HCT116 (cell line): ENCODE measurements around the gene MYCN. TPM values are rescaled to one million over a fixed set of nuclear protein-coding genes. Genes with fewer than 3 reads are reported as not detected.

ENCODE experiments used
- ATAC-seq: fragments of 200-7000 bp; cut with Tn5 transposase; 2 replicates; pipeline ENCODE4 v1.9.1; 2020; ENCODE audit warnings: mild to moderate bottlenecking, moderate library complexity
- BruUV-seq: library from RNA; stranded (reverse); fragments of 400-500 nt; replicated peaks from 2 replicates; lab custom pipeline; 2021; lab: Mats Ljungman, UMichigan
- CTCF ChIA-PET: fragments of 300-600 bp; sonication (Branson Sonifier 250); formaldehyde crosslinking; loops from one replicate; lab custom pipeline; 2021; ENCODE audit warnings: antibody characterized with exemption; lab: Charles Lee
- POLR2A ChIA-PET: fragments of 300-600, 350-600 bp; sonication (Branson Sonifier 250); formaldehyde crosslinking; loops from one replicate; lab custom pipeline; 2021; ENCODE audit warnings: antibody characterized with exemption; lab: Charles Lee
- RAD21 ChIA-PET, 2 experiments: fragments of 300-600 bp; sonication (Branson Sonifier 250); formaldehyde crosslinking; loops; one replicate each; lab custom pipeline; 2023; ENCODE audit warnings: low total read pairs in 2 of 2; ENCODE audit not compliant: uncharacterized antibody in 2 of 2, unreplicated experiment in 2 of 2, low non-redundant PET in 1 of 2; lab: Charles Lee
- DNase-seq: peaks from one replicate; pipeline ENCODE4 v3.0.0-alpha.2; 2010; ENCODE audit warnings: low read depth, low spot score
- H2AFZ ChIP-seq: fragments of 200-600 bp; shearing (Covaris generic), sonication (generic); 2 replicates; pipeline ENCODE4 v1.6.1; 2017; ENCODE audit warnings: low read depth, mixed run types, mixed read lengths, antibody characterized with exemption, low read length; ENCODE audit not compliant: poor library complexity, severe bottlenecking
- H3K27ac ChIP-seq: 2 replicates; pipeline ENCODE4 v1.5.1; 2012; ENCODE audit warnings: low read depth, low read length
- H3K27me3 ChIP-seq: fragments of 200-600 bp; sonication (generic); 2 replicates; pipeline ENCODE4 v1.6.1; 2016; ENCODE audit warnings: mixed run types, low read length, mixed read lengths; ENCODE audit not compliant: insufficient read depth
- H3K36me3 ChIP-seq, 2 experiments: fragments of 200-500 bp in 1 of 2; fragments of 200-600 bp in 1 of 2; sonication (Bioruptor generic) in 1 of 2; sonication (generic) in 1 of 2; 2 replicates each; pipeline versions ENCODE4 v1.5.1 to v1.6.1; 2014 to 2016; ENCODE audit warnings: low read length in 2 of 2, inconsistent platforms in 1 of 2, mixed read lengths in 1 of 2, mixed run types in 1 of 2; ENCODE audit not compliant: insufficient read depth in 2 of 2, control insufficient read depth in 1 of 2
- H3K4me1 ChIP-seq, 2 experiments: fragments of 200-600 bp in 1 of 2; sonication (generic) in 1 of 2; 2 replicates each; pipeline versions ENCODE4 v1.5.1 to v1.6.1; 2012 to 2017; ENCODE audit warnings: low read length in 2 of 2, inconsistent platforms in 1 of 2, mild to moderate bottlenecking in 1 of 2, mixed read lengths in 1 of 2, mixed run types in 1 of 2, moderate library complexity in 1 of 2; ENCODE audit not compliant: insufficient read depth in 2 of 2, control insufficient read depth in 1 of 2
- H3K4me2 ChIP-seq: fragments of 200-600 bp; sonication (generic); 2 replicates; pipeline ENCODE4 v1.6.1; 2017; ENCODE audit warnings: mixed run types, low read length, mixed read lengths
- H3K4me3 ChIP-seq, 2 experiments: fragments of 200-600 bp in 1 of 2; sonication (generic) in 1 of 2; replicated peaks in 1 of 2; 2 replicates each; pipeline ENCODE4 v1.5.1; 2011 to 2016; ENCODE audit warnings: low read length in 2 of 2, control low read depth in 1 of 2, low read depth in 1 of 2, mild to moderate bottlenecking in 1 of 2, mixed read lengths in 1 of 2, mixed run types in 1 of 2
- H3K79me2 ChIP-seq: fragments of 200-600 bp; sonication (generic); 2 replicates; pipeline ENCODE4 v1.6.1; 2017; ENCODE audit warnings: mild to moderate bottlenecking, mixed run types, low read length, moderate library complexity, mixed read lengths; ENCODE audit not compliant: insufficient read depth
- H3K9ac ChIP-seq: fragments of 200-600 bp; sonication (generic); 2 replicates; pipeline ENCODE4 v1.6.1; 2016; ENCODE audit warnings: low read length, mixed read lengths
- H3K9me2 ChIP-seq: fragments of 200-600 bp; sonication (generic), shearing (Covaris generic); 2 replicates; pipeline ENCODE4 v1.6.1; 2017; ENCODE audit warnings: mixed run types, mild to moderate bottlenecking, moderate library complexity; ENCODE audit not compliant: insufficient read depth
- H3K9me3 ChIP-seq, 2 experiments: fragments of 200-500 bp in 1 of 2; fragments of 200-600 bp in 1 of 2; sonication (Bioruptor generic) in 1 of 2; sonication (generic) in 1 of 2; 2 replicates each; pipeline ENCODE4 v1.6.1; 2014 to 2017; ENCODE audit warnings: low read length in 2 of 2, mixed read lengths in 2 of 2, inconsistent platforms in 1 of 2, low read depth in 1 of 2, mild to moderate bottlenecking in 1 of 2, mixed run types in 1 of 2, moderate library complexity in 1 of 2; ENCODE audit not compliant: control insufficient read depth in 1 of 2, insufficient read depth in 1 of 2
- H4K20me1 ChIP-seq: fragments of 200-600 bp; sonication (generic), shearing (Covaris generic); 2 replicates; pipeline ENCODE4 v1.6.1; 2017; ENCODE audit warnings: mixed run types, mild to moderate bottlenecking, moderate library complexity; ENCODE audit not compliant: insufficient read depth
- CBX3 ChIP-seq: IDR thresholded peaks from 2 replicates; pipeline ENCODE4 v1.6.1; 2012; ENCODE audit warnings: low read depth
- CEBPB ChIP-seq: IDR thresholded peaks from 2 replicates; pipeline ENCODE4 v1.6.1; 2012; ENCODE audit warnings: low read depth
- CTCF ChIP-seq, 3 experiments: fragments of 200-600 bp in 1 of 3; sonication (generic) in 1 of 3; IDR thresholded peaks in 2 of 3; conservative IDR thresholded peaks in 1 of 3; 2 replicates each; pipeline ENCODE4 v1.5.1; 2012 to 2017; ENCODE audit warnings: low read depth in 2 of 3, low read length in 2 of 3, antibody characterized with exemption in 1 of 3, borderline replicate concordance in 1 of 3, control low read depth in 1 of 3, mild to moderate bottlenecking in 1 of 3, mixed read lengths in 1 of 3, mixed run types in 1 of 3, moderate library complexity in 1 of 3; ENCODE audit not compliant: insufficient read depth in 1 of 3
- EZH2 ChIP-seq: fragments of 200-600 bp; sonication (generic); IDR thresholded peaks from 2 replicates; pipeline ENCODE4 v1.6.1; 2017; ENCODE audit warnings: antibody characterized with exemption, mixed run types
- EZH2phosphoT487 ChIP-seq: fragments of 200-600 bp; IDR thresholded peaks from 2 replicates; pipeline ENCODE4 v1.6.1; 2018; ENCODE audit warnings: antibody characterized with exemption, borderline replicate concordance
- FOSL1 ChIP-seq: IDR thresholded peaks from 2 replicates; pipeline ENCODE4 v1.6.1; 2012; ENCODE audit warnings: low read depth
- JUND ChIP-seq: IDR thresholded peaks from 2 replicates; pipeline ENCODE4 v1.6.1; 2012
- MAX ChIP-seq: IDR thresholded peaks from 2 replicates; pipeline ENCODE4 v1.6.1; 2012
- REST ChIP-seq: IDR thresholded peaks from 2 replicates; pipeline ENCODE4 v1.6.1; 2012; ENCODE audit warnings: low read depth
- SRF ChIP-seq: IDR thresholded peaks from 2 replicates; pipeline ENCODE4 v1.6.1; 2012; ENCODE audit warnings: low read depth
- TCF7L2 ChIP-seq: IDR thresholded peaks from 2 replicates; pipeline ENCODE4 v1.7.0; 2011; ENCODE audit warnings: borderline replicate concordance, inconsistent platforms; ENCODE audit not compliant: insufficient read depth, insufficient read length; ENCODE audit errors: extremely low read depth
- ZBTB33 ChIP-seq: IDR thresholded peaks from 2 replicates; pipeline ENCODE4 v1.6.1; 2011; ENCODE audit warnings: mild to moderate bottlenecking, low read length, moderate library complexity; ENCODE audit not compliant: insufficient replicate concordance; ENCODE audit errors: extremely low read depth
- ZFX ChIP-seq: fragments of 450-650 bp; IDR thresholded peaks from 2 replicates; pipeline ENCODE4 v1.6.1; 2017
- intact Hi-C: fragments of 100-400 bp; cut with micrococcal nuclease; formaldehyde crosslinking; loops from 2 replicates; pipeline ENCODE4 v1.10.0; 2022
- total RNA-seq: library from RNA; stranded (reverse); gene quantifications from one replicate; pipeline ENCODE4 v1.2.1, GENCODE V29; 2021; ENCODE audit not compliant: unreplicated experiment

Gene MYCN
- total RNA-seq, 1 experiment from 2014 or later: not detected

GRCh38 chr2:15933184-15933845, 7.0 kb upstream of the MYCN start:
- Histone ChIP-seq H3K27me3 (0 out of 2 replicates have a peak, but pooled peaks cover 2% of the 10 kb centered on the region), H2AFZ (no peak overlapping the region), H3K9ac (no peak overlapping the region), H3K27ac (no peak overlapping the region), H3K79me2 (no peaks in the 10 kb centered on the region), H3K4me2 (peak overlapping the region; percentile 21; the same call in 1 of the 2 replicates), H3K4me3 (no peak overlapping the region), H3K4me1 (peaks cover 2 to 5% of the 10 kb centered on the region in 2 experiments; a peak in 3 of 4 replicates), H3K36me3 (no peaks in the 10 kb centered on the region), H3K9me2 (no peaks in the 10 kb centered on the region), H3K9me3 (no peaks in the 10 kb centered on the region), H4K20me1 (no peaks in the 10 kb centered on the region)
- DNase-seq: no peak
- POLR2A ChIA-PET: no interaction called here
- no peak for TF ChIP-seq FOSL1
- no peak for TF ChIP-seq MAX
- no peak for TF ChIP-seq JUND
- no peak for TF ChIP-seq ZFX
- TF ChIP-seq REST: no peak
- TF ChIP-seq TCF7L2: no peak
- no peak for TF ChIP-seq ZBTB33
- TF ChIP-seq CBX3: no peak
- TF ChIP-seq CTCF (IDR thresholded peaks at IDR 0.05 in 2 of 3, conservative IDR thresholded peaks at IDR 0.05 in 1 of 3; ENCODE audit: borderline replicate concordance in 1 of 3, insufficient read depth in 1 of 3, low read depth in 2 of 3, low read length in 2 of 3): no peak
- no peak for TF ChIP-seq SRF
- TF ChIP-seq EZH2phosphoT487: no peak
- TF ChIP-seq EZH2: no peak
- no peak for TF ChIP-seq CEBPB
- RAD21 ChIA-PET: no interaction called here
- ATAC-seq: no peak
- CTCF ChIA-PET: no interaction called here
- BruUV-seq: no TSS peak
- intact Hi-C loops: loop anchor here (10.0 kb wide), 1 partner anchor 831 kb away; no protein-coding TSS in a partner anchor
